ENCODE results near the gene PDE1C.
A peak's percentile ranks its signal among the peaks of the same experiment; 100 is the strongest.

DNA sequence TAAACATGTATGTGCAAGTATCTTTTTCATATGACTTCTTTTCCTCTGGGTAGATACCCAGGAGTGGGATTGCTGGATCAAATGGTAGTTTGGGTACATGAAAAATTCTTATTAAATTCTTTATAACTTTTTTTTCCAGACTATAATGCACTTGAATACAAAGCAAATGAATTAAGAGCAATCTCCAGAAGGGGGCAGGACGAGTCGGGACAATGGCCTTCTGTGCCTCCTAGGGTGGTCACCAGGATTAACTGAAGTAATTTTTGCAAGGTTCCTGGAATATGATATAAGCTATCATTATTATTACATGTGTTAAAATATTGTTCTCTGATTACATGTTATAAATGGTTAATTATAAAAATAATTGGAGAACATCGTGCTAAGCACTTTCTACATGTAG is 256.0 kb downstream of the PDE1C start:
- TF ChIP-seq, protein P1, sequence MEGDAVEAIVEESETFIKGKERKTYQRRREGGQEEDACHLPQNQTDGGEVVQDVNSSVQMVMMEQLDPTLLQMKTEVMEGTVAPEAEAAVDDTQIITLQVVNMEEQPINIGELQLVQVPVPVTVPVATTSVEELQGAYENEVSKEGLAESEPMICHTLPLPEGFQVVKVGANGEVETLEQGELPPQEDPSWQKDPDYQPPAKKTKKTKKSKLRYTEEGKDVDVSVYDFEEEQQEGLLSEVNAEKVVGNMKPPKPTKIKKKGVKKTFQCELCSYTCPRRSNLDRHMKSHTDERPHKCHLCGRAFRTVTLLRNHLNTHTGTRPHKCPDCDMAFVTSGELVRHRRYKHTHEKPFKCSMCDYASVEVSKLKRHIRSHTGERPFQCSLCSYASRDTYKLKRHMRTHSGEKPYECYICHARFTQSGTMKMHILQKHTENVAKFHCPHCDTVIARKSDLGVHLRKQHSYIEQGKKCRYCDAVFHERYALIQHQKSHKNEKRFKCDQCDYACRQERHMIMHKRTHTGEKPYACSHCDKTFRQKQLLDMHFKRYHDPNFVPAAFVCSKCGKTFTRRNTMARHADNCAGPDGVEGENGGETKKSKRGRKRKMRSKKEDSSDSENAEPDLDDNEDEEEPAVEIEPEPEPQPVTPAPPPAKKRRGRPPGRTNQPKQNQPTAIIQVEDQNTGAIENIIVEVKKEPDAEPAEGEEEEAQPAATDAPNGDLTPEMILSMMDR (conservative IDR thresholded peaks at IDR 0.05; ENCODE audit: low read depth, low read length): peak; percentile 69
- TF ChIP-seq EZH2phosphoT487 (IDR thresholded peaks at IDR 0.05; ENCODE audit: borderline replicate concordance, low read length) (no peak), EZH2 (IDR thresholded peaks at IDR 0.05; ENCODE audit: low read length, unreplicated experiment) (no peak)
